ENCODE data around the gene USP22.

DNA sequence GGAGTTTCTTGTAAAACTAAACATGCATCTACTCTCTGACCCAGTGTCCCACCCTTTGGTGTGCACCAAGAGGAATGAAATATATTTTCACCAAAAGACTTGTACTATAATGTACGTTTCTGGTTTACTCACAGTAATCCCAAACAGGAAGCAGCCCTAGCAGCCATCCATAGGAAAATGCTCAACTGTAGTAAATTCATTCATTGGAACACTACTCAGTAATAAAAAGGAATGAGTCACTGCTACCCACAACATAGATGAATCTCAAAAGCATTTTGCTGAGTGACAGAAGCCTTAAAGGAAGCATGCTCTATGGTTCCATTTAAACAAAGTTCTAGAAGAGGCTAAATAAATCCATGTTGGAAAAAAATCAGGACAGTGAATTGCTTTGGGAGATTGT is 46.3 kb upstream of the USP22 start:
- TF ChIP-seq TARDBP (IDR thresholded peaks at IDR 0.05; ENCODE audit: borderline replicate concordance): no peak
- TF ChIP-seq, protein P1, sequence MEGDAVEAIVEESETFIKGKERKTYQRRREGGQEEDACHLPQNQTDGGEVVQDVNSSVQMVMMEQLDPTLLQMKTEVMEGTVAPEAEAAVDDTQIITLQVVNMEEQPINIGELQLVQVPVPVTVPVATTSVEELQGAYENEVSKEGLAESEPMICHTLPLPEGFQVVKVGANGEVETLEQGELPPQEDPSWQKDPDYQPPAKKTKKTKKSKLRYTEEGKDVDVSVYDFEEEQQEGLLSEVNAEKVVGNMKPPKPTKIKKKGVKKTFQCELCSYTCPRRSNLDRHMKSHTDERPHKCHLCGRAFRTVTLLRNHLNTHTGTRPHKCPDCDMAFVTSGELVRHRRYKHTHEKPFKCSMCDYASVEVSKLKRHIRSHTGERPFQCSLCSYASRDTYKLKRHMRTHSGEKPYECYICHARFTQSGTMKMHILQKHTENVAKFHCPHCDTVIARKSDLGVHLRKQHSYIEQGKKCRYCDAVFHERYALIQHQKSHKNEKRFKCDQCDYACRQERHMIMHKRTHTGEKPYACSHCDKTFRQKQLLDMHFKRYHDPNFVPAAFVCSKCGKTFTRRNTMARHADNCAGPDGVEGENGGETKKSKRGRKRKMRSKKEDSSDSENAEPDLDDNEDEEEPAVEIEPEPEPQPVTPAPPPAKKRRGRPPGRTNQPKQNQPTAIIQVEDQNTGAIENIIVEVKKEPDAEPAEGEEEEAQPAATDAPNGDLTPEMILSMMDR (IDR thresholded peaks at IDR 0.05 in 2 of 3, conservative IDR thresholded peaks at IDR 0.05 in 1 of 3; ENCODE audit: control insufficient read depth in 2 of 3, extremely low read depth in 1 of 3, insufficient read depth in 1 of 3, low read depth in 3 of 3, low read length in 3 of 3): no peak
- TF ChIP-seq BRCA1 (IDR thresholded peaks at IDR 0.05; ENCODE audit: low read depth, low read length): no peak
- TF ChIP-seq CEBPB (IDR thresholded peaks at IDR 0.05; ENCODE audit: borderline replicate concordance in 1 of 2, low read depth in 2 of 2, low read length in 2 of 2): no peak
- TF ChIP-seq, protein P2, sequence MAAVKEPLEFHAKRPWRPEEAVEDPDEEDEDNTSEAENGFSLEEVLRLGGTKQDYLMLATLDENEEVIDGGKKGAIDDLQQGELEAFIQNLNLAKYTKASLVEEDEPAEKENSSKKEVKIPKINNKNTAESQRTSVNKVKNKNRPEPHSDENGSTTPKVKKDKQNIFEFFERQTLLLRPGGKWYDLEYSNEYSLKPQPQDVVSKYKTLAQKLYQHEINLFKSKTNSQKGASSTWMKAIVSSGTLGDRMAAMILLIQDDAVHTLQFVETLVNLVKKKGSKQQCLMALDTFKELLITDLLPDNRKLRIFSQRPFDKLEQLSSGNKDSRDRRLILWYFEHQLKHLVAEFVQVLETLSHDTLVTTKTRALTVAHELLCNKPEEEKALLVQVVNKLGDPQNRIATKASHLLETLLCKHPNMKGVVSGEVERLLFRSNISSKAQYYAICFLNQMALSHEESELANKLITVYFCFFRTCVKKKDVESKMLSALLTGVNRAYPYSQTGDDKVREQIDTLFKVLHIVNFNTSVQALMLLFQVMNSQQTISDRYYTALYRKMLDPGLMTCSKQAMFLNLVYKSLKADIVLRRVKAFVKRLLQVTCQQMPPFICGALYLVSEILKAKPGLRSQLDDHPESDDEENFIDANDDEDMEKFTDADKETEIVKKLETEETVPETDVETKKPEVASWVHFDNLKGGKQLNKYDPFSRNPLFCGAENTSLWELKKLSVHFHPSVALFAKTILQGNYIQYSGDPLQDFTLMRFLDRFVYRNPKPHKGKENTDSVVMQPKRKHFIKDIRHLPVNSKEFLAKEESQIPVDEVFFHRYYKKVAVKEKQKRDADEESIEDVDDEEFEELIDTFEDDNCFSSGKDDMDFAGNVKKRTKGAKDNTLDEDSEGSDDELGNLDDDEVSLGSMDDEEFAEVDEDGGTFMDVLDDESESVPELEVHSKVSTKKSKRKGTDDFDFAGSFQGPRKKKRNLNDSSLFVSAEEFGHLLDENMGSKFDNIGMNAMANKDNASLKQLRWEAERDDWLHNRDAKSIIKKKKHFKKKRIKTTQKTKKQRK (IDR thresholded peaks at IDR 0.05; ENCODE audit: low read depth, low read length): no peak
- TF ChIP-seq RFX5 (IDR thresholded peaks at IDR 0.05; ENCODE audit: low read depth, low read length): no peak
